Bronchial epithelial cell (primary cell): ENCODE results near the gene ZNF780B. TPM values are rescaled to one million over a fixed set of nuclear protein-coding genes. Genes with fewer than 3 reads are reported as not detected.

ENCODE experiments used
- DNase-seq: peaks from one replicate; pipeline ENCODE4 v3.0.0-alpha.2; 2010; ENCODE audit warnings: low read depth
- FAIRE-seq: peaks from 2 replicates; lab custom pipeline; 2011; peaks lifted over from hg19 to GRCh38; lab: Jason Lieb, UNC
- H3K27me3 ChIP-seq: 2 replicates; pipeline ENCODE4 v1.5.1; 2011; ENCODE audit warnings: low read length; ENCODE audit not compliant: control insufficient read depth, insufficient read depth
- H3K36me3 ChIP-seq: 2 replicates; pipeline ENCODE4 v1.5.1; 2011; ENCODE audit warnings: low read length; ENCODE audit not compliant: control insufficient read depth, insufficient read depth
- H3K4me3 ChIP-seq: 2 replicates; pipeline ENCODE4 v1.5.1; 2011; ENCODE audit warnings: mild to moderate bottlenecking, low read depth, low read length, control low read depth
- CTCF ChIP-seq: IDR thresholded peaks from 2 replicates; pipeline ENCODE4 v1.5.1; 2011; ENCODE audit warnings: mild to moderate bottlenecking, moderate library complexity, low read length, control low read depth, inconsistent platforms; ENCODE audit not compliant: insufficient read depth, severe bottlenecking
- total RNA-seq: library from RNA; depleted of rRNA; stranded (reverse); fragments of >200 nt; gene quantifications from 2 replicates; pipeline ENCODE4 v1.2.1, GENCODE V29; 2014

Gene ZNF780B
- total RNA-seq = 7.9 and 11.0 TPM in 2 replicates

GRCh38 chr19:40055832-40056504 lies at the start of gene ZNF780B:
TSS of gene ZNF780B (minus strand) at chr19:40056231. CDS start at chr19:40050332, 5,899 bp downstream.
- peak within 1 kb of the TSS; percentile 69 for H3K4me3 ChIP-seq
- FAIRE-seq (no peak), DNase-seq (peak; percentile 35)
- TF ChIP-seq CTCF = no peak
- H3K27me3 ChIP-seq = no peaks in the 10 kb centered on the region
- no peaks in the 10 kb centered on the region for H3K36me3 ChIP-seq

GRCh38 chr19:40104754-40105153 lies 48.7 kb upstream of the ZNF780B start:
- no peak for FAIRE-seq

GRCh38 chr19:40103600-40103999 lies 47.6 kb upstream of the ZNF780B start:
- DNase-seq (no peak), FAIRE-seq (no peak)
- Histone ChIP-seq H3K27me3 (no peaks in the 10 kb centered on the region), H3K36me3 (no peaks in the 10 kb centered on the region), H3K4me3 (no peak overlapping the region)
- TF ChIP-seq CTCF = no peak

More at GRCh38 chr19:40104754-40105153, 48.7 kb upstream of the ZNF780B start:
- no peak for TF ChIP-seq CTCF
- no peaks in the 10 kb centered on the region for H3K27me3 ChIP-seq
- no peak overlapping the region for H3K4me3 ChIP-seq
- no peak for DNase-seq
- H3K36me3 ChIP-seq = no peaks in the 10 kb centered on the region

- no peak for FAIRE-seq
These were observed 45.8 kb upstream of the ZNF780B start for GRCh38 chr19:40101813-40102212.

GRCh38 chr19:40093416-40093815 lies 37.4 kb upstream of the ZNF780B start:
- no peak for FAIRE-seq
- TF ChIP-seq CTCF = no peak
- Histone ChIP-seq H3K36me3 (no peaks in the 10 kb centered on the region), H3K27me3 (no peaks in the 10 kb centered on the region), H3K4me3 (no peak overlapping the region)
- DNase-seq = no peak

More at GRCh38 chr19:40101813-40102212, 45.8 kb upstream of the ZNF780B start:
- TF ChIP-seq CTCF = no peak
- Histone ChIP-seq H3K36me3 (no peaks in the 10 kb centered on the region), H3K4me3 (no peak overlapping the region), H3K27me3 (no peaks in the 10 kb centered on the region)
- DNase-seq = no peak
